ENCODE data around the gene SPAG16. TPM values are rescaled to one million over a fixed set of nuclear protein-coding genes. Genes with fewer than 3 reads are reported as not detected.

The SPAG16 gene
- total and polyA plus RNA-seq, 4 donors: 8.7 to 90.6 (median 21.6) TPM

GRCh38 chr2:213237251-213237650, 47.0 kb upstream of the SPAG16 start:
- Histone ChIP-seq H3K27me3 (ENCODE audit: control insufficient read depth in 3 of 3, insufficient read depth in 3 of 3, low read length in 2 of 3) (no peaks in the 10 kb centered on the region), H3K9me3 (ENCODE audit: control insufficient read depth in 4 of 4, insufficient read depth in 3 of 4, low read length in 3 of 4) (no peaks in the 10 kb centered on the region), H3K9ac (ENCODE audit: insufficient read depth in 1 of 2, low read length in 2 of 2) (no peak overlapping the region), H3K4me3 (no peak overlapping the region), H3K36me3 (ENCODE audit: control insufficient read depth in 4 of 4, insufficient read depth in 4 of 4, low read length in 4 of 4) (no peaks in the 10 kb centered on the region), H3K4me1 (ENCODE audit: control insufficient read depth in 5 of 5, insufficient read depth in 5 of 5, low read length in 5 of 5) (no peaks in the 10 kb centered on the region), H3K27ac (ENCODE audit: low read depth in 1 of 2, low read length in 1 of 2) (no peak overlapping the region)
- ATAC-seq (ENCODE audit: insufficient read depth, low FRiP score): no peak
- no peak for DNase-seq
- no peak for TF ChIP-seq CTCF (IDR thresholded peaks at IDR 0.05; ENCODE audit: control extremely low read depth, extremely low read depth)
- 71 to 77% methylated on average over 1 of the region's 1 CpG for WGBS, 2 donors

GRCh38 chr2:213237787-213238186, 46.5 kb upstream of the SPAG16 start:
- Histone ChIP-seq H3K36me3 (ENCODE audit: control insufficient read depth in 4 of 4, insufficient read depth in 4 of 4, low read length in 4 of 4) (no peaks in the 10 kb centered on the region), H3K9ac (ENCODE audit: insufficient read depth in 1 of 2, low read length in 2 of 2) (no peak overlapping the region), H3K27me3 (ENCODE audit: control insufficient read depth in 3 of 3, insufficient read depth in 3 of 3, low read length in 2 of 3) (no peaks in the 10 kb centered on the region), H3K4me1 (ENCODE audit: control insufficient read depth in 5 of 5, insufficient read depth in 5 of 5, low read length in 5 of 5) (no peaks in the 10 kb centered on the region), H3K4me3 (no peak overlapping the region), H3K27ac (ENCODE audit: low read depth in 1 of 2, low read length in 1 of 2) (no peak overlapping the region), H3K9me3 (ENCODE audit: control insufficient read depth in 4 of 4, insufficient read depth in 3 of 4, low read length in 3 of 4) (no peaks in the 10 kb centered on the region)
- DNase-seq (no peak), ATAC-seq (ENCODE audit: insufficient read depth, low FRiP score) (no peak)
- 78 to 87% methylated on average over 2 of the region's 2 CpGs for WGBS, 2 donors
- no peak for TF ChIP-seq CTCF (IDR thresholded peaks at IDR 0.05; ENCODE audit: control extremely low read depth, extremely low read depth)

GRCh38 chr2:213238753-213239495, 45.3 kb upstream of the SPAG16 start:
- H3K4me3 ChIP-seq: no peak overlapping the region
- H3K27me3 ChIP-seq (ENCODE audit: control insufficient read depth in 3 of 3, insufficient read depth in 3 of 3, low read length in 2 of 3): no peaks in the 10 kb centered on the region
- no peak overlapping the region for H3K27ac ChIP-seq (ENCODE audit: low read depth in 1 of 2, low read length in 1 of 2)
- no peaks in the 10 kb centered on the region for H3K36me3 ChIP-seq (ENCODE audit: control insufficient read depth in 4 of 4, insufficient read depth in 4 of 4, low read length in 4 of 4)
- ATAC-seq (ENCODE audit: insufficient read depth, low FRiP score) (peak; percentile 51), DNase-seq (peak in 2 of 3 donors; percentile 55 to 71)
- no peak for TF ChIP-seq CTCF (IDR thresholded peaks at IDR 0.05; ENCODE audit: control extremely low read depth, extremely low read depth)
- H3K9ac ChIP-seq (ENCODE audit: insufficient read depth in 1 of 2, low read length in 2 of 2): no peak overlapping the region
- no peaks in the 10 kb centered on the region for H3K4me1 ChIP-seq (ENCODE audit: control insufficient read depth in 5 of 5, insufficient read depth in 5 of 5, low read length in 5 of 5)
- WGBS, 2 donors: 34 to 62% methylated on average over 3 of the region's 3 CpGs
- H3K9me3 ChIP-seq (ENCODE audit: control insufficient read depth in 4 of 4, insufficient read depth in 3 of 4, low read length in 3 of 4): no peaks in the 10 kb centered on the region

- DNase-seq (no peak), ATAC-seq (ENCODE audit: insufficient read depth, low FRiP score) (no peak)
- Histone ChIP-seq H3K36me3 (ENCODE audit: control insufficient read depth in 4 of 4, insufficient read depth in 4 of 4, low read length in 4 of 4) (no peaks in the 10 kb centered on the region), H3K9me3 (ENCODE audit: control insufficient read depth in 4 of 4, insufficient read depth in 3 of 4, low read length in 3 of 4) (no peaks in the 10 kb centered on the region), H3K27ac (ENCODE audit: low read depth in 1 of 2, low read length in 1 of 2) (no peak overlapping the region), H3K27me3 (ENCODE audit: control insufficient read depth in 3 of 3, insufficient read depth in 3 of 3, low read length in 2 of 3) (no peaks in the 10 kb centered on the region), H3K4me1 (ENCODE audit: control insufficient read depth in 5 of 5, insufficient read depth in 5 of 5, low read length in 5 of 5) (no peaks in the 10 kb centered on the region), H3K9ac (ENCODE audit: insufficient read depth in 1 of 2, low read length in 2 of 2) (no peak overlapping the region), H3K4me3 (no peak overlapping the region)
- TF ChIP-seq CTCF (IDR thresholded peaks at IDR 0.05; ENCODE audit: control extremely low read depth, extremely low read depth): no peak
- 92 to 97% methylated on average over 6 of the region's 6 CpGs for WGBS, 2 donors
Measured at GRCh38 chr2:213241817-213242216, 42.4 kb upstream of the SPAG16 start.

Data from lung (tissue), 12 donors.